ENCODE results near the gene VSTM2B. TPM values are rescaled to one million over a fixed set of nuclear protein-coding genes. Genes with fewer than 3 reads are reported as not detected.
"Not testable (repeated sequence)": the region's sequence is repeated elsewhere in the genome, so short reads cannot be mapped to it uniquely, and the experiment has no call there.

Gene VSTM2B
- total and polyA plus RNA-seq, 10 donors = not detected

GRCh38 chr19:29485293-29485692 lies 40.5 kb upstream of the VSTM2B start:
- Histone ChIP-seq H3K4me3 (no peak overlapping the region), H3K4me1 (no peaks in the 10 kb centered on the region), H3K27ac (no peak overlapping the region), H3K36me3 (no peaks in the 10 kb centered on the region), H3K27me3 (replicated peaks in 1 of 7) (peaks cover 0 to 44% (median 0%) of the 10 kb centered on the region in 7 donors), H3K9me3 (peaks cover 0 to 21% (median 15%) of the 10 kb centered on the region in 8 donors)
- intact Hi-C loops (cut with DNase I; ENCODE audit: low total_unique reads) = no loop called here
- TF ChIP-seq POLR2A (IDR thresholded peaks at IDR 0.05) (no peak), CTCF (IDR thresholded peaks at IDR 0.05 in 8 of 11, conservative IDR thresholded peaks at IDR 0.05 in 3 of 11) (no peak), POLR2AphosphoS5 (IDR thresholded peaks at IDR 0.05) (no peak)
- peak; percentile 35 for DNase-seq
- WGBS, 5 donors = 71 to 77% (median 73%) methylated on average over 7 of the region's 7 CpGs

- H3K4me3 ChIP-seq; H3K4me1 ChIP-seq; intact Hi-C loops (cut with DNase I; ENCODE audit: low total_unique reads); H3K9me3 ChIP-seq; H3K36me3 ChIP-seq; H3K27ac ChIP-seq: not testable (repeated sequence)
- H3K27me3 ChIP-seq (replicated peaks in 1 of 7) = peaks cover 0 to 60% (median 0%) of the 10 kb centered on the region in 7 donors
- 88 to 93% (median 88%) methylated on average over 9 of the region's 9 CpGs for WGBS, 5 donors
- DNase-seq = peak; percentile 13
Observed at GRCh38 chr19:29486961-29487360, 38.8 kb upstream of the VSTM2B start.

GRCh38 chr19:29487432-29487831 lies 38.4 kb upstream of the VSTM2B start:
- Histone ChIP-seq H3K9me3 (peaks cover 0 to under 1% (median 0%) of the 10 kb centered on the region in 8 donors), H3K27ac (no peak overlapping the region), H3K27me3 (replicated peaks in 1 of 7) (peaks cover 0 to 64% (median 0%) of the 10 kb centered on the region in 7 donors), H3K4me1 (peaks cover 0 to 5% (median 0%) of the 10 kb centered on the region in 6 donors), H3K36me3 (no peaks in the 10 kb centered on the region), H3K4me3 (no peak overlapping the region)
- peak; percentile 50 for DNase-seq
- 67 to 73% (median 69%) methylated on average over 7 of the region's 7 CpGs for WGBS, 5 donors
- TF ChIP-seq CTCF (IDR thresholded peaks at IDR 0.05 in 8 of 11, conservative IDR thresholded peaks at IDR 0.05 in 3 of 11) (no peak), POLR2AphosphoS5 (IDR thresholded peaks at IDR 0.05) (no peak), POLR2A (IDR thresholded peaks at IDR 0.05) (no peak)
- intact Hi-C loops (cut with DNase I; ENCODE audit: low total_unique reads) = no loop called here

GRCh38 chr19:29488316-29488715 lies 37.5 kb upstream of the VSTM2B start:
- Histone ChIP-seq H3K4me1 (peaks cover 0 to 9% (median 0%) of the 10 kb centered on the region in 6 donors), H3K4me3 (no peak overlapping the region), H3K36me3 (no peaks in the 10 kb centered on the region), H3K9me3 (no peaks in the 10 kb centered on the region), H3K27ac (no peak overlapping the region), H3K27me3 (replicated peaks in 1 of 7) (peaks cover 0 to 68% (median 0%) of the 10 kb centered on the region in 7 donors)
- intact Hi-C loops (cut with DNase I; ENCODE audit: low total_unique reads) = no loop called here
- TF ChIP-seq CTCF (IDR thresholded peaks at IDR 0.05 in 8 of 11, conservative IDR thresholded peaks at IDR 0.05 in 3 of 11) (no peak), POLR2A (IDR thresholded peaks at IDR 0.05) (no peak), POLR2AphosphoS5 (IDR thresholded peaks at IDR 0.05) (no peak)
- WGBS, 5 donors = 74 to 84% (median 79%) methylated on average over 5 of the region's 5 CpGs
- DNase-seq = peak; percentile 20

Data from spleen (tissue), 11 donors.